Calu3 (cell line): ENCODE results near the gene KRI1. TPM values are rescaled to one million over a fixed set of nuclear protein-coding genes. Genes with fewer than 3 reads are reported as not detected.

Experiments used
- BruUV-seq: library from RNA; stranded (reverse); fragments of 400-500 nt; replicated peaks from 2 replicates; lab custom pipeline; 2021; lab: Mats Ljungman, UMichigan
- CTCF ChIA-PET: fragments of 300-600 bp; sonication (Branson Sonifier 250); formaldehyde crosslinking; loops from one replicate; lab custom pipeline; 2022; ENCODE audit warnings: antibody characterized with exemption; lab: Charles Lee
- DNase-seq: peaks from one replicate; pipeline ENCODE4 v3.0.0; 2022
- H3K27ac Mint-ChIP-seq: one replicate; pipeline ENCODE4 v1.8.0; 2022; ENCODE audit warnings: mixed read lengths; ENCODE audit not compliant: unreplicated experiment
- H3K27me3 Mint-ChIP-seq: one replicate; pipeline ENCODE4 v1.8.0; 2022; ENCODE audit warnings: mixed read lengths; ENCODE audit not compliant: unreplicated experiment
- H3K36me3 Mint-ChIP-seq: one replicate; pipeline ENCODE4 v1.8.0; 2022; ENCODE audit warnings: mild to moderate bottlenecking, moderate library complexity, mixed read lengths; ENCODE audit not compliant: insufficient read depth, unreplicated experiment
- H3K4me1 Mint-ChIP-seq: one replicate; pipeline ENCODE4 v1.8.0; 2022; ENCODE audit warnings: mild to moderate bottlenecking, low read depth, mixed read lengths; ENCODE audit not compliant: unreplicated experiment
- H3K4me3 Mint-ChIP-seq: one replicate; pipeline ENCODE4 v1.8.0; 2022; ENCODE audit warnings: mild to moderate bottlenecking, low read depth, moderate library complexity, mixed read lengths; ENCODE audit not compliant: unreplicated experiment
- H3K9me3 Mint-ChIP-seq: one replicate; pipeline ENCODE4 v1.8.0; 2022; ENCODE audit warnings: low read depth, mixed read lengths; ENCODE audit not compliant: unreplicated experiment
- intact Hi-C: fragments of 100-400 bp; cut with micrococcal nuclease; formaldehyde crosslinking; loops from one replicate; pipeline ENCODE4 v1.10.0; 2022; ENCODE audit not compliant: unreplicated experiment
- total RNA-seq: library from RNA; stranded (reverse); gene quantifications from 2 replicates; pipeline ENCODE4 v1.2.3, GENCODE V29; 2022
- TF ChIP-seq, protein P1 (sequence below): fragments of 200-600 bp; IDR thresholded peaks from one replicate; pipeline ENCODE4 v1.8.0; 2022; ENCODE audit warnings: antibody characterized with exemption; ENCODE audit not compliant: unreplicated experiment

KRI1 gene
- total RNA-seq, 1 experiment from 2014 or later = 29.6 TPM

DNA sequence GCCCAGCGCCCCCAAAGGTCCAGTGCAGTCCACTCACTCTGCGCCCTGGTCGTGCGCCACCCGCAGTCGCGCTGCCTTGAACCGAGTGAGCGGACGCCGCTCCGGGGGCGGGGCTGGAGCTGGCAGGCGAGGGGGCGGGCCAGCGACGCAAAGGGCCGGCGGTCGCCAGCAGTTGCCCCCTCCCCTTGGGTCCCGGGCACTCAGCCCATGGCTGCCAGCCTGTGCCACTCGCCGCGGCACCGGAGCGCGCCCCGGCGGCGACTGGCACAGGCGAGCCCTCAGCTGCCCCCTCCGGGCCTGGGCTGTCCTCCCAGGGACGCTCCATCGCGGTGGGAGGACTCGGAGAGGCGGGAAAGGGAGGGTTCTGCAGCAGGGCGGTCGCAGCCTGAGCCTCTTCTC is 48.5 kb downstream of the KRI1 start, which contains the start of gene S1PR5:
S1PR5 (minus strand) TSS at position 87 of the 399 bp plus-strand sequence. CDS start 2,436 bp downstream, outside the sequence.
- H3K4me3 Mint-ChIP-seq = peak within 1 kb of the TSS; percentile 55
- no peaks in the 10 kb centered on the region for H3K36me3 Mint-ChIP-seq
- TF ChIP-seq, protein P1, sequence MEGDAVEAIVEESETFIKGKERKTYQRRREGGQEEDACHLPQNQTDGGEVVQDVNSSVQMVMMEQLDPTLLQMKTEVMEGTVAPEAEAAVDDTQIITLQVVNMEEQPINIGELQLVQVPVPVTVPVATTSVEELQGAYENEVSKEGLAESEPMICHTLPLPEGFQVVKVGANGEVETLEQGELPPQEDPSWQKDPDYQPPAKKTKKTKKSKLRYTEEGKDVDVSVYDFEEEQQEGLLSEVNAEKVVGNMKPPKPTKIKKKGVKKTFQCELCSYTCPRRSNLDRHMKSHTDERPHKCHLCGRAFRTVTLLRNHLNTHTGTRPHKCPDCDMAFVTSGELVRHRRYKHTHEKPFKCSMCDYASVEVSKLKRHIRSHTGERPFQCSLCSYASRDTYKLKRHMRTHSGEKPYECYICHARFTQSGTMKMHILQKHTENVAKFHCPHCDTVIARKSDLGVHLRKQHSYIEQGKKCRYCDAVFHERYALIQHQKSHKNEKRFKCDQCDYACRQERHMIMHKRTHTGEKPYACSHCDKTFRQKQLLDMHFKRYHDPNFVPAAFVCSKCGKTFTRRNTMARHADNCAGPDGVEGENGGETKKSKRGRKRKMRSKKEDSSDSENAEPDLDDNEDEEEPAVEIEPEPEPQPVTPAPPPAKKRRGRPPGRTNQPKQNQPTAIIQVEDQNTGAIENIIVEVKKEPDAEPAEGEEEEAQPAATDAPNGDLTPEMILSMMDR = no peak
- peak; percentile 5 for DNase-seq
- H3K27ac Mint-ChIP-seq = no peak within 1 kb of the TSS
- no TSS peak for BruUV-seq
- intact Hi-C loops = no loop called here
- peaks cover 16% of the 10 kb centered on the region for H3K4me1 Mint-ChIP-seq
- peaks cover 79% of the 10 kb centered on the region for H3K27me3 Mint-ChIP-seq
- H3K9me3 Mint-ChIP-seq = no peaks in the 10 kb centered on the region
- CTCF ChIA-PET = no interaction called here

DNA sequence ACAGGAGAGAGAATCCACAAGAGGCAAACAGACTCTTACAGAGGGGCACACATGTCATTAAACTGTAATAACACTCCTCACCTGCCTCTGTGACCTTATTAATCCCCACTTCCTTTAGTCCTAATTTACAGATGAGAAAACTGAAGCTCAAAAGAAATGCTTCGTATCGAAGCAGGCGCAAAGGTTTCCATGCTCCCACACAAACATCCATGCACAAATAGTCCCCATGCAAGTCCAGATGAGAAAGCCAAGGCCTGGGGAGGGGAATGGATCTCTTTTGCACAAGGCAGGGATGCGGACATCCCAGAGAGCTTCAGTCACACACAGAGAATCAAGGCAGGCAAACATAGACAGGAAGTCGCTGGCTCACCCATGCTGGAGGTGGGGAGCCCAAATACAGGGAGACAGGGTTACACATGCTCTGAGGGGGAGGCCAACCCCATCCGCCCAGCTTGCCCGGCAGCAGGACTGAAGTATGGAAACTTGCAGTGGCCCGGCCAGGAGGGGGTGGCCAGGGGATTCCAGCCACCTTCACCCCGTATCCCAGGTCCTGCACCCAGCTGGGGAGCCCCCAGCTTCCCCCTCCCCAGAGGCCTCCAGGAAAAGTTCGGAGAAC is 49.0 kb downstream of the KRI1 start:
- Mint-ChIP-seq H3K27me3 (peaks cover 80% of the 10 kb centered on the region), H3K36me3 (no peaks in the 10 kb centered on the region), H3K4me3 (peak overlapping the region; percentile 55), H3K27ac (no peak overlapping the region), H3K9me3 (no peaks in the 10 kb centered on the region), H3K4me1 (peaks cover 16% of the 10 kb centered on the region)
- no peak for DNase-seq
- CTCF ChIA-PET = no interaction called here
- TF ChIP-seq, protein P1 = no peak
- BruUV-seq = no TSS peak
- intact Hi-C loops = no loop called here

DNA sequence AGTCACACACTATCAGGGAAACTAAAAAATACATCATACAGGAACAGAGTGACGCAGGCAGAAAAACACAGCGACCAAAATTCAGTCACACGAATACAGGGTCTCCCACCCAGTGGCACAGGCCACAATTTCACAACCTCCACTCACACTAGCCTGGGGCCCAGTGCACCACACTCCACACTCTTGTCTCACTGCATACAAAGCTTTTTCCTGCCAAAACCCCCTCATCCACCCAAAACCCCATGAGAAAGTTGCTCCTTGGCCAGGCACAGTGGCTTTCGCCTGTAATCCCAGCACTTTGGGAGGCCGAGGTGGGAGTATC is 49.8 kb downstream of the KRI1 start:
- BruUV-seq = no TSS peak
- no peak for DNase-seq
- H3K27me3 Mint-ChIP-seq = peaks cover 80% of the 10 kb centered on the region
- H3K4me1 Mint-ChIP-seq = peaks cover 16% of the 10 kb centered on the region
- intact Hi-C loops = no loop called here
- H3K4me3 Mint-ChIP-seq = no peak overlapping the region
- H3K27ac Mint-ChIP-seq = no peak overlapping the region
- CTCF ChIA-PET = no interaction called here
- H3K36me3 Mint-ChIP-seq = no peaks in the 10 kb centered on the region
- H3K9me3 Mint-ChIP-seq = no peaks in the 10 kb centered on the region
- TF ChIP-seq, protein P1 = no peak

DNA sequence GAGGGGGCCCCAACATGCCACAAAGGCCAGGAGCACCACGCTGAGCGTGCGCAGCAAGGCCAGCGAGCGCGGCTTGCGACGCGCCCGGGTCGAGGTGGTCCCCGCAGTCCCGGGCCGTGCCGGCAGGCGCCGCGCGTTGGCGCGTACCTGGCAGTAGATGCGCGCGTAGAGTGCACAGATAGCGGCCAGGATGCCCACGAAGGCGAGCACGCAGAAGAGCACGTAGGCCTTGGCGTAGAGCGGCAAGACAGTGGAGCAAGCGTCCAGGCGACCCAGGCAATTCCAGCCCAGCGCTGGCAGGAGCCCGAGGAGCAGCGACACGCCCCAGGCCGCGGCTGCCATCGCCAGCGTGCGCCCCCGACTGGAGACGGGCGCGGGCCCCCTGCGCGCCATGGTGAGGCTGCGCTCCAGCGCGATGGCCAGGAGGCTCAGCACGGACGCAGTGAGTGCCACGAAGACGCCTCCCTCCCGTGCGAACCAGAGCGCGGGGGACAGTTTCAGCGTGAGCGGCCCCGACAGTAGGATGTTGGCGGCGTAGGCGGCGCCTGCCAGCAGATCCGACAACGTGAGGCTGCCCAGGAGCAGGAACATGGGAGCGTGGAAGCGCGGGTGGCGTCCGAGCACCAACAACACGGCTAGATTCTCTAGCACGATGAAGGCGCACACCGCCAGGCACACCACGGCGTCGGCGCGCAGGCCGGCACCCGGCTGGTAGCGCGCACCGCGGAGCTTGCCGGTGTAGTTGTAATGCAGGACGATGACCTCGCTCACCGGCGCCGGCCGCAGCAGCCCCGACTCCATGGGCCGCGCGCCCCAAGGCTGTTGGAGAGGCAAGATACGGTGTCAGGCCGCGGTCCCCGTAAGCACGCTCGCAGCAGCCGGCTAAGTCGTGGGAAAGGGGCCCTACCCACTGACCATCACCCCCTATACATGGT is 51.3 kb downstream of the KRI1 start:
- Mint-ChIP-seq H3K27me3 (peaks cover 69% of the 10 kb centered on the region), H3K4me1 (peaks cover 16% of the 10 kb centered on the region), H3K4me3 (no peak overlapping the region), H3K9me3 (no peaks in the 10 kb centered on the region), H3K36me3 (no peaks in the 10 kb centered on the region), H3K27ac (no peak overlapping the region)
- TF ChIP-seq, protein P1 = no peak
- peak; percentile 7 for DNase-seq
- BruUV-seq = no TSS peak
- intact Hi-C loops = no loop called here
- CTCF ChIA-PET = no interaction called here
